Left lung (tissue), 10 donors: ENCODE results near the gene TP53BP1. TPM values are rescaled to one million over a fixed set of nuclear protein-coding genes. Genes with fewer than 3 reads are reported as not detected.

Source experiments
- ATAC-seq: fragments of 200-7000 bp; cut with Tn5 transposase; one replicate; pipeline ENCODE4 v1.9.1; 2020; ENCODE audit warnings: moderate library complexity
- DNase-seq, 4 donors: peaks; one replicate each; pipeline ENCODE4 v3.0.0-alpha.2; 2013 to 2020
- H3K27ac ChIP-seq, 2 donors: fragments of 200-600 bp; sonication (generic) in 1 of 2; one replicate each; pipeline versions ENCODE4 v1.5.0 to v1.8.0; 2020 to 2021
- H3K27me3 ChIP-seq, 2 donors: fragments of 200-600 bp; sonication (generic) in 1 of 2; one replicate each; pipeline versions ENCODE4 v1.5.0 to v1.8.0; 2020 to 2021
- H3K36me3 ChIP-seq, 2 donors: fragments of 200-600 bp; sonication (generic) in 1 of 2; one replicate each; pipeline versions ENCODE4 v1.5.0 to v1.8.0; 2020 to 2021
- H3K4me1 ChIP-seq, 2 donors: fragments of 200-600 bp; one replicate each; pipeline ENCODE4 v1.8.0; 2021
- H3K4me3 ChIP-seq, 2 donors: fragments of 200-600 bp; sonication (generic) in 1 of 2; one replicate each; pipeline versions ENCODE4 v1.5.0 to v1.8.0; 2020 to 2021; ENCODE audit warnings: mild to moderate bottlenecking in 1 of 2
- H3K9me3 ChIP-seq, 2 donors: fragments of 200-600 bp; sonication (generic) in 1 of 2; one replicate each; pipeline versions ENCODE4 v1.5.0 to v1.8.0; 2020 to 2021
- intact Hi-C, 2 donors: fragments of 100-400 bp; cut with DNase I; formaldehyde crosslinking; loops; one replicate each; pipeline versions ENCODE4 v1.11.2 to v1.14.2; 2022
- polyA plus RNA-seq, 6 donors: library from polyadenylated mRNA; unstranded; fragments of 120-200 nt; gene quantifications; one replicate each; pipeline ENCODE4 v1.2.1, GENCODE V29; 2013; ENCODE audit not compliant: insufficient read length in 6 of 6
- total RNA-seq, 2 donors: library from RNA; stranded (reverse); fragmentation: NEBNext Ultra II Directional; extraction: Animal tissue kit (Norgen Biotek cat#: 25700); gene quantifications; one replicate each; pipeline ENCODE4 v1.2.1, GENCODE V29; 2021
- TF ChIP-seq, protein P1 (sequence below), 2 donors: fragments of 200-600 bp; sonication (generic) in 1 of 2; IDR thresholded peaks; one replicate each; pipeline versions ENCODE4 v1.5.0 to v1.8.0; 2021; ENCODE audit warnings: antibody characterized with exemption in 2 of 2
- donor health status: DM: no; HTN: yes; CAD: no.
- donor health status: DM: no; HTN: no; CAD: no.

TP53BP1 gene
- total and polyA plus RNA-seq, 8 donors: 32.7 to 112 (median 90.0) TPM

DNA sequence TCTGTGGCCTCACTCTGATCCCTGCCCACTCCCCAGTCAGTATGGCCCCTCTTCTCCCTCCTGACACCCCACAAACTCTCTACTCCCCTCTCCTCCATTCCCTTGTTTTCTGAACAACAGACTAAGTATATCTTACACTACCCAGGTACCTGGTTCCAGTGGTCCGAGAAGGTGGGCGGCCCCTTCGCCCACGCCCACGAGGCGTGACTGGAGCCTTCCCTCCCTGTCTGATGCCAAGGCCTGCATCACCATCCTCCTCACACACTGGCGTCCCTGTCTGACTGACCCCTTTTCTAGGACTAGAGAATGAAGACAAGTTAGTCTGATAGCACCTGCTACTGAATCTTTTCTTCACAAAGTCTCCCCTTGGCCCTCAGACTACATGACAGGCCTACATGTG lies 72.1 kb downstream of the TP53BP1 start:
- H3K36me3 ChIP-seq: peaks cover 0 to 79% of the 10 kb centered on the region in 2 donors
- H3K27me3 ChIP-seq: no peaks in the 10 kb centered on the region
- no peak overlapping the region for H3K27ac ChIP-seq
- H3K4me3 ChIP-seq: no peak overlapping the region
- DNase-seq (no peak), ATAC-seq (no peak)
- no peaks in the 10 kb centered on the region for H3K9me3 ChIP-seq
- intact Hi-C loops: no loop called here
- TF ChIP-seq, protein P1, sequence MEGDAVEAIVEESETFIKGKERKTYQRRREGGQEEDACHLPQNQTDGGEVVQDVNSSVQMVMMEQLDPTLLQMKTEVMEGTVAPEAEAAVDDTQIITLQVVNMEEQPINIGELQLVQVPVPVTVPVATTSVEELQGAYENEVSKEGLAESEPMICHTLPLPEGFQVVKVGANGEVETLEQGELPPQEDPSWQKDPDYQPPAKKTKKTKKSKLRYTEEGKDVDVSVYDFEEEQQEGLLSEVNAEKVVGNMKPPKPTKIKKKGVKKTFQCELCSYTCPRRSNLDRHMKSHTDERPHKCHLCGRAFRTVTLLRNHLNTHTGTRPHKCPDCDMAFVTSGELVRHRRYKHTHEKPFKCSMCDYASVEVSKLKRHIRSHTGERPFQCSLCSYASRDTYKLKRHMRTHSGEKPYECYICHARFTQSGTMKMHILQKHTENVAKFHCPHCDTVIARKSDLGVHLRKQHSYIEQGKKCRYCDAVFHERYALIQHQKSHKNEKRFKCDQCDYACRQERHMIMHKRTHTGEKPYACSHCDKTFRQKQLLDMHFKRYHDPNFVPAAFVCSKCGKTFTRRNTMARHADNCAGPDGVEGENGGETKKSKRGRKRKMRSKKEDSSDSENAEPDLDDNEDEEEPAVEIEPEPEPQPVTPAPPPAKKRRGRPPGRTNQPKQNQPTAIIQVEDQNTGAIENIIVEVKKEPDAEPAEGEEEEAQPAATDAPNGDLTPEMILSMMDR (IDR thresholded peaks at IDR 0.05): no peak
- no peaks in the 10 kb centered on the region for H3K4me1 ChIP-seq

DNA sequence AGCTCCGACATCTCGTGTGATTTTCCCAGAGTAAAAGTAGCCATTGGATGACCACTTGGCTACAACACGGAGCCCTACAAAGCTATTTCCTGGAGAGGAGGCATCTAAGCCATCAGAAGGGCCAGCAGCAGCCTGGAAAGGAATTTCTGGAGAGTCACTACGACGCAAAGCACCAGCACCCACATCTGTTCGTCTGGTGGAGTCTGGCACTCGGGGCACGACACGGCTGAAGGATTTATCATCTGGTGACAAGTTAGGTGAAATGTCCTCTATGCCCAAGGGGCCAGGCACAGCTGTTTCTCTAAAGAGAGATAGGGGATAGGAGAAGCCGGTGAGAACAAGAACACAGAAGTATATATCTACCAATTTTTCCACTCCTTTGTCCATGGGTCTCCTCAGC lies 72.5 kb downstream of the TP53BP1 start:
- H3K36me3 ChIP-seq: peaks cover 0 to 83% of the 10 kb centered on the region in 2 donors
- no peaks in the 10 kb centered on the region for H3K27me3 ChIP-seq
- TF ChIP-seq, protein P1 (IDR thresholded peaks at IDR 0.05): no peak
- intact Hi-C loops: no loop called here
- DNase-seq: no peak
- ATAC-seq: no peak
- H3K4me1 ChIP-seq: no peaks in the 10 kb centered on the region
- no peak overlapping the region for H3K27ac ChIP-seq
- no peaks in the 10 kb centered on the region for H3K9me3 ChIP-seq
- no peak overlapping the region for H3K4me3 ChIP-seq

DNA sequence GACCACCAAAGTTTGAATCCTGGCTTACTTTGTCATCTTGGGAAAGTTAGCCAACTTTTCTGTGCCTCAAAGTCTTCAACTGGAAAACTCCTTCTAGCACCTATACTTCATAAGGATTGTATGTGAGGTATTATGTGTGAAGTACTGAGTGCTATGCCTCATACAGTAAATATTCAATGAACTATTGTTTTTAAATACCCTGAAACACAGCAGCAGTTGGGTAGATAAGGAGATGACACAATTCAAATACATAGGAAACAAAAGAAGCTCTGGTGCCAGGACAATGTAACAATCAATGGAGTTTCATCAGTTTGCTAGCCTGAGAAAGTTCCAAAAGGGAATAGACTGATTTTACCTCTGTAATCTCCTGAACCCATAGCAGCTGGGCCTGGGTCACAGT lies 78.8 kb downstream of the TP53BP1 start:
- intact Hi-C loops: no loop called here
- ATAC-seq: no peak
- peaks cover 0 to 88% of the 10 kb centered on the region in 2 donors for H3K36me3 ChIP-seq

DNA sequence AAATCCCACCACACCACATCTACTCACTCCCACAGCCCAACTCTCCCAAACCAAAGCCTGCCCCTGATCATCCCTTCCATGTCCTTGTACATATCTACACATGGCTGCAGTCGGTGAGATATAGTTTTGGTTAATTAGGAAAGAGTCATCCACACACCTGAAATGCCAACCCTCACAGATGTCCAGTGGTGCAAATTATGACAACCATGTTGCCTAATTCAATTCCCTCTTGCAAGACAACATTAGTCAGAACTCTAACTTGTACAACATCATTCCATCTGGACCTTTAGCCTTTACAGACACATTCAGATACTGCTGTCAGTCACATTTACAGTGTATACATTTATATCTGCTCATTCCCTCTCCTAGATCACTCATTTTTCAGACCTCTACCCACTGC lies 80.9 kb downstream of the TP53BP1 start:
- H3K27me3 ChIP-seq: no peaks in the 10 kb centered on the region
- no peaks in the 10 kb centered on the region for H3K9me3 ChIP-seq
- H3K27ac ChIP-seq: no peak overlapping the region
- TF ChIP-seq, protein P1 (IDR thresholded peaks at IDR 0.05): no peak
- no peak for DNase-seq
- peaks cover 0 to 91% of the 10 kb centered on the region in 2 donors for H3K36me3 ChIP-seq
- no peaks in the 10 kb centered on the region for H3K4me1 ChIP-seq
- no peak for ATAC-seq
- H3K4me3 ChIP-seq: no peak overlapping the region
- intact Hi-C loops: no loop called here

More for the DNA sequence above, 78.8 kb downstream of the TP53BP1 start:
- TF ChIP-seq, protein P1 (IDR thresholded peaks at IDR 0.05): no peak
- DNase-seq: no peak
- no peaks in the 10 kb centered on the region for H3K9me3 ChIP-seq
- no peak overlapping the region for H3K27ac ChIP-seq
- no peaks in the 10 kb centered on the region for H3K27me3 ChIP-seq
- no peaks in the 10 kb centered on the region for H3K4me1 ChIP-seq
- no peak overlapping the region for H3K4me3 ChIP-seq

DNA sequence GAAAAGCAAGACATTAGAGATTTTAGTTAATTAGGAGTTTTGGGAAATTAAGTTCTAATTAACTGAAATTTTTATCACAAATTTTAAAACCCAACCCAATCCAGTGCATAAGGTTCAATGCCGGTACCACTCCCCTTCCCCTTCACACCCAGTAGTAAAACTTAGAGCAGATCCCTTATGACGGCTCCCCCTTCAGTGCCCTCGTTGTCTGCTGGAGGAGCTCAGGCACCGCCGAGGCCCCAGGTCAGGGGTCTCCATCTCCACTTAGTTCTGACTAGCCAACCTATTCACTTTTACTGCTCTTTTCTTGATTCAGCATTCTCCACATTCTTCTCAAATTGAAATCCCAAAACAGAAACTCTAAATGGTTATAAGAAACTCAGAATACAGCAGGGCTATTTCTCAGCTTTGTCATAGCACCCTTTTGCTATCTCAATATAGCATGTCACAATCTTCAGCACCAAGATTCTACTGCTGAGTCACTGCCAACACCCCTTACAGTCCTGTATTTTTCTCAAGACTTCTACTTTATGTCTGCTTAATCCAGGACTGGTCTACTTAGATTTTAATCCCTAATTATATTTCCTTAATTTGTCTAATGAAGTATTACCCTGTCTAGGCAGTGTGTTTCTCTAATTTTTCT lies 82.3 kb downstream of the TP53BP1 start:
- Histone ChIP-seq H3K27ac (no peak overlapping the region), H3K36me3 (peaks cover 0 to 94% of the 10 kb centered on the region in 2 donors), H3K27me3 (no peaks in the 10 kb centered on the region), H3K9me3 (no peaks in the 10 kb centered on the region), H3K4me1 (no peaks in the 10 kb centered on the region), H3K4me3 (no peak overlapping the region)
- DNase-seq (no peak), ATAC-seq (no peak)
- TF ChIP-seq, protein P1 (IDR thresholded peaks at IDR 0.05): no peak
- intact Hi-C loops: no loop called here
